H1 (cell line): ENCODE data around the gene CDC42EP4. TPM values are rescaled to one million over a fixed set of nuclear protein-coding genes. Genes with fewer than 3 reads are reported as not detected.

Experiments
- CTCF ChIA-PET: fragments of 300-600 bp; sonication (Branson Sonifier 250); formaldehyde crosslinking; loops from one replicate; lab custom pipeline; 2021; ENCODE audit not compliant: partially characterized antibody; lab: Charles Lee
- POLR2A ChIA-PET: fragments of 300-600 bp; sonication (Branson Sonifier 250); formaldehyde crosslinking; loops from one replicate; lab custom pipeline; 2021; ENCODE audit warnings: inconsistent platforms; ENCODE audit not compliant: partially characterized antibody; lab: Charles Lee
- DNase-seq, 2 experiments: peaks; one replicate each; pipeline versions ENCODE4 v3.0.0 to v3.0.0-alpha.2; 2010 to 2022; ENCODE audit warnings: low spot score in 2 of 2, low read depth in 1 of 2, mixed read lengths in 1 of 2
- FAIRE-seq: peaks from 2 replicates; lab custom pipeline; 2011; peaks lifted over from hg19 to GRCh38; lab: Jason Lieb, UNC
- H2AFZ ChIP-seq: 2 replicates; pipeline ENCODE4 v1.8.1; 2012; ENCODE audit warnings: low read length, inconsistent platforms
- H2AK5ac ChIP-seq: 2 replicates; pipeline ENCODE4 v1.6.1; 2013; ENCODE audit warnings: low read depth, low read length
- H2BK120ac ChIP-seq: replicated peaks from 2 replicates; pipeline ENCODE3; 2013; ENCODE audit warnings: low read depth, low read length, inconsistent platforms
- H2BK12ac ChIP-seq: 2 replicates; pipeline ENCODE4 v1.6.1; 2013; ENCODE audit warnings: low read depth, low read length
- H2BK15ac ChIP-seq: 2 replicates; pipeline ENCODE4 v1.6.1; 2013; ENCODE audit warnings: low read length
- H2BK20ac ChIP-seq: 2 replicates; pipeline ENCODE4 v1.6.1; 2013; ENCODE audit warnings: low read length
- H2BK5ac ChIP-seq: 2 replicates; pipeline ENCODE4 v1.6.1; 2013; ENCODE audit warnings: low read depth, low read length
- H3K14ac ChIP-seq: 2 replicates; pipeline ENCODE4 v1.6.1; 2013; ENCODE audit warnings: inconsistent platforms; ENCODE audit not compliant: insufficient read length
- H3K18ac ChIP-seq: 2 replicates; pipeline ENCODE4 v1.6.1; 2013; ENCODE audit warnings: low read length; ENCODE audit errors: extremely low read depth
- H3K23ac ChIP-seq: 2 replicates; pipeline ENCODE4 v1.6.1; 2013; ENCODE audit warnings: inconsistent platforms; ENCODE audit not compliant: insufficient read length
- H3K23me2 ChIP-seq: 2 replicates; pipeline ENCODE4 v1.6.1; 2013; ENCODE audit warnings: low read depth, low read length
- H3K27ac ChIP-seq: 2 replicates; pipeline ENCODE4 v1.6.1; 2011; ENCODE audit warnings: low read depth, low read length, inconsistent platforms
- H3K27me3 ChIP-seq, 4 experiments: replicated peaks in 1 of 4; 1 replicate in 1 of 4; 2 replicates in 3 of 4; pipeline versions ENCODE4 v1.6.1 to v1.8.1; 2011 to 2013; ENCODE audit warnings: low read length in 3 of 4, mild to moderate bottlenecking in 3 of 4, inconsistent platforms in 2 of 4, mixed read lengths in 2 of 4, moderate library complexity in 1 of 4; ENCODE audit not compliant: control insufficient read depth in 3 of 4, insufficient read depth in 3 of 4; ENCODE audit errors: extremely low read depth in 1 of 4
- H3K36me3 ChIP-seq, 4 experiments: 2 replicates each; pipeline versions ENCODE4 v1.6.1 to v1.8.1; 2011 to 2013; ENCODE audit warnings: mild to moderate bottlenecking in 4 of 4, low read length in 3 of 4, moderate library complexity in 2 of 4, control low read depth in 1 of 4, inconsistent platforms in 1 of 4; ENCODE audit not compliant: insufficient read depth in 4 of 4, control insufficient read depth in 2 of 4
- H3K4ac ChIP-seq: replicated peaks from 2 replicates; pipeline ENCODE3; 2013; ENCODE audit warnings: low read length, low read depth, mixed read lengths, inconsistent platforms; ENCODE audit not compliant: insufficient read length
- H3K4me1 ChIP-seq, 4 experiments: replicated peaks in 1 of 4; 1 replicate in 1 of 4; 2 replicates in 3 of 4; pipeline versions ENCODE4 v1.6.1 to v1.8.1; 2011 to 2013; ENCODE audit warnings: low read length in 3 of 4, inconsistent platforms in 2 of 4, mixed read lengths in 1 of 4; ENCODE audit not compliant: insufficient read depth in 4 of 4, control insufficient read depth in 3 of 4
- H3K4me2 ChIP-seq, 2 experiments: 2 replicates each; pipeline versions ENCODE4 v1.6.1 to v1.8.1; 2011 to 2013; ENCODE audit warnings: low read depth in 2 of 2, low read length in 2 of 2, control low read depth in 1 of 2, inconsistent platforms in 1 of 2, mild to moderate bottlenecking in 1 of 2; ENCODE audit not compliant: insufficient read depth in 1 of 2
- H3K4me3 ChIP-seq, 4 experiments: fragments of 200-600, 300-600 bp in 1 of 4; sonication (generic), shearing (Covaris generic), sonication (Bioruptor Twin) in 1 of 4; 2 replicates each; pipeline versions ENCODE4 v1.5.1 to v1.8.1; 2011 to 2016; ENCODE audit warnings: low read length in 4 of 4, low read depth in 3 of 4, control low read depth in 2 of 4, inconsistent platforms in 2 of 4, mild to moderate bottlenecking in 2 of 4, mixed read lengths in 1 of 4, moderate library complexity in 1 of 4; ENCODE audit not compliant: insufficient read depth in 2 of 4; ENCODE audit errors: extremely low read depth in 1 of 4
- H3K56ac ChIP-seq: replicated peaks from 2 replicates; pipeline ENCODE3; 2013; ENCODE audit warnings: low read depth, mild to moderate bottlenecking, mixed read lengths, low read length, inconsistent platforms; ENCODE audit not compliant: insufficient read length
- H3K79me1 ChIP-seq: 2 replicates; pipeline ENCODE4 v1.6.1; 2013; ENCODE audit warnings: low read depth, low read length, control low read depth
- H3K79me2 ChIP-seq, 2 experiments: 2 replicates each; pipeline versions ENCODE4 v1.6.1 to v1.8.1; 2012 to 2013; ENCODE audit warnings: low read length in 2 of 2, mild to moderate bottlenecking in 2 of 2, inconsistent platforms in 1 of 2; ENCODE audit not compliant: insufficient read depth in 2 of 2, control insufficient read depth in 1 of 2
- H3K9ac ChIP-seq, 4 experiments: replicated peaks in 1 of 4; 1 replicate in 1 of 4; 2 replicates in 3 of 4; pipeline versions ENCODE4 v1.6.1 to v1.8.1; 2011 to 2013; ENCODE audit warnings: low read depth in 3 of 4, low read length in 3 of 4, control low read depth in 2 of 4, mild to moderate bottlenecking in 2 of 4, moderate library complexity in 2 of 4, inconsistent platforms in 1 of 4; ENCODE audit errors: extremely low read depth in 1 of 4
- H3K9me3 ChIP-seq, 2 experiments: 2 replicates each; pipeline versions ENCODE4 v1.6.1 to v1.8.1; 2012 to 2013; ENCODE audit warnings: mild to moderate bottlenecking in 2 of 2, moderate library complexity in 2 of 2, control low read depth in 1 of 2, inconsistent platforms in 1 of 2, low read depth in 1 of 2, low read length in 1 of 2, mixed read lengths in 1 of 2; ENCODE audit not compliant: insufficient read depth in 2 of 2
- H4K20me1 ChIP-seq, 2 experiments: replicated peaks in 1 of 2; 2 replicates each; pipeline versions ENCODE3 to v1.8.1; 2011 to 2013; ENCODE audit warnings: inconsistent platforms in 2 of 2, low read length in 2 of 2, mild to moderate bottlenecking in 1 of 2; ENCODE audit not compliant: insufficient read depth in 2 of 2, control insufficient read depth in 1 of 2
- H4K5ac ChIP-seq: 2 replicates; pipeline ENCODE4 v1.6.1; 2013; ENCODE audit warnings: low read length, low read depth, mixed read lengths, inconsistent platforms; ENCODE audit not compliant: insufficient read length
- H4K8ac ChIP-seq: 2 replicates; pipeline ENCODE4 v1.8.0; 2013; ENCODE audit warnings: mild to moderate bottlenecking, moderate library complexity, low read length, inconsistent platforms; ENCODE audit not compliant: insufficient read depth; ENCODE audit errors: extremely low read depth
- H4K91ac ChIP-seq: replicated peaks from 2 replicates; pipeline ENCODE3; 2013; ENCODE audit warnings: low read length, mixed read lengths, inconsistent platforms; ENCODE audit not compliant: insufficient read length
- BRCA1 ChIP-seq: IDR thresholded peaks from 2 replicates; pipeline ENCODE4 v1.6.1; 2012; ENCODE audit warnings: low read depth, low read length, improper control_type of control experiment
- E2F6 ChIP-seq: IDR thresholded peaks from 2 replicates; pipeline ENCODE4 v1.6.1; 2012; ENCODE audit warnings: inconsistent platforms
- FOSL1 ChIP-seq: IDR thresholded peaks from 2 replicates; pipeline ENCODE4 v1.6.1; 2011; ENCODE audit warnings: mild to moderate bottlenecking, low read depth, low read length, moderate library complexity; ENCODE audit not compliant: insufficient read depth
- GABPA ChIP-seq: IDR thresholded peaks from 2 replicates; pipeline ENCODE4 v1.6.1; 2011; ENCODE audit warnings: mild to moderate bottlenecking, low read length, moderate library complexity, borderline replicate concordance; ENCODE audit not compliant: insufficient read depth
- HDAC2 ChIP-seq, 2 experiments: fragments of 300-600 bp in 1 of 2; sonication (generic) in 1 of 2; IDR thresholded peaks; 2 replicates each; pipeline ENCODE4 v1.6.1; 2011 to 2012; ENCODE audit warnings: low read depth in 2 of 2, low read length in 2 of 2, mild to moderate bottlenecking in 2 of 2, moderate library complexity in 2 of 2, borderline replicate concordance in 1 of 2, inconsistent platforms in 1 of 2
- JUND ChIP-seq: IDR thresholded peaks from 2 replicates; pipeline ENCODE4 v1.6.1; 2011; ENCODE audit warnings: mild to moderate bottlenecking, improper control_type of control experiment, low read length
- MAX ChIP-seq: IDR thresholded peaks from 2 replicates; pipeline ENCODE4 v1.6.1; 2012; ENCODE audit warnings: inconsistent platforms
- NANOG ChIP-seq: IDR thresholded peaks from 2 replicates; pipeline ENCODE4 v1.6.1; 2011; ENCODE audit warnings: low read length, low read depth, mild to moderate bottlenecking, inconsistent platforms; ENCODE audit not compliant: insufficient read depth, poor library complexity, severe bottlenecking
- PHF8 ChIP-seq: fragments of 200-600 bp; sonication (generic); conservative IDR thresholded peaks from 2 replicates; pipeline ENCODE4 v1.7.1; 2012; ENCODE audit warnings: low read depth, mild to moderate bottlenecking, inconsistent platforms, low read length, moderate library complexity
- SIX5 ChIP-seq: IDR thresholded peaks from 2 replicates; pipeline ENCODE4 v1.6.1; 2011; ENCODE audit warnings: mild to moderate bottlenecking, low read depth, low read length
- SP1 ChIP-seq: IDR thresholded peaks from 2 replicates; pipeline ENCODE4 v1.6.1; 2011; ENCODE audit warnings: low read depth, low read length
- WGBS, 2 experiments: shearing (Covaris generic) in 1 of 2; methylation state at CpG; one replicate each; pipeline versions ENCODE4 v1.1.6 to v1.1.7; 2013 to 2015; ENCODE audit warnings: low lambda C conversion rate in 2 of 2, mixed read lengths in 2 of 2, inconsistent platforms in 1 of 2, low coverage in 1 of 2, missing lambda C conversion rate in 1 of 2; ENCODE audit not compliant: insufficient replicate concordance in 2 of 2, insufficient coverage in 1 of 2, insufficient read length in 1 of 2; ENCODE audit errors: extremely low coverage in 1 of 2, missing lambda C conversion rate in 1 of 2; 5-methylcytosine and 5-hydroxymethylcytosine counted together
- polyA plus RNA-seq, 7 experiments: library from polyadenylated mRNA; depleted of rRNA in 3 of 7; stranded (reverse) in 5 of 7; unstranded in 2 of 7; fragments of >200 nt in 5 of 7; fragments of 200-250 nt in 2 of 7; gene quantifications; 1 replicate in 5 of 7; 2 replicates in 1 of 7; 4 replicates in 1 of 7; pipeline versions ENCODE4 v1.2.1 to v1.2.3, GENCODE V29; 2011 to 2013; ENCODE audit warnings: missing spikeins in 2 of 7, mixed read lengths in 2 of 7
- total RNA-seq: library from RNA; stranded (reverse); fragmentation: NEBNext Ultra II Directional; extraction: Animal tissue kit (Norgen Biotek cat#: 25700); gene quantifications from 2 replicates; pipeline ENCODE4 v1.2.1, GENCODE V29; 2021

The CDC42EP4 gene
- total and polyA plus RNA-seq, 2 of the 8 experiments (the other 6 are each of a cell fraction or from before 2014, with no cell fraction given): 8.8 to 12.6 TPM

GRCh38 chr17:73302189-73302588 is 9.6 kb downstream of the CDC42EP4 start:
- 93% methylated on average over 3 of the region's 3 CpGs; no CpG with 5 or more reads in 1 of the 2 experiments for WGBS, 2 experiments
- Histone ChIP-seq H3K27ac (no peak overlapping the region), H3K4me3 (no peak overlapping the region), H4K5ac (no peak overlapping the region), H3K14ac (no peak overlapping the region), H2AFZ (no peak overlapping the region), H2BK20ac (no peak overlapping the region), H3K23me2 (no peaks in the 10 kb centered on the region), H3K56ac (no peak overlapping the region), H3K36me3 (no peaks in the 10 kb centered on the region), H3K27me3 (no peaks in the 10 kb centered on the region), H3K79me1 (no peaks in the 10 kb centered on the region; the same call in none of the 2 replicates), H4K91ac (no peak overlapping the region), H4K8ac (no peak overlapping the region), H3K4me1 (peaks cover 8 to 14% (median 12%) of the 10 kb centered on the region in 4 experiments), H2AK5ac (no peak overlapping the region), H2BK5ac (no peak overlapping the region), H3K9me3 (no peaks in the 10 kb centered on the region), H3K18ac (no peak overlapping the region), H4K20me1 (peaks cover 0 to 2% of the 10 kb centered on the region in 2 experiments), H3K4ac (no peak overlapping the region), H2BK12ac (no peak overlapping the region), H3K4me2 (no peak overlapping the region), H3K23ac (no peak overlapping the region), H2BK120ac (no peak overlapping the region), H3K79me2 (peaks cover 0 to 25% of the 10 kb centered on the region in 2 experiments; a peak in 1 of 4 replicates), H3K9ac (no peak overlapping the region), H2BK15ac (no peak overlapping the region)
- FAIRE-seq: no peak
- CTCF ChIA-PET: interaction anchor here (0.7 to 6.1 kb wide), 7 partner anchors 8 to 521 kb away, joined by 3 to 39 read pairs (median 3); partner anchors contain the start of gene CDC42EP4
- no peak for DNase-seq
- POLR2A ChIA-PET: interaction anchor here (1.7 kb wide), 1 partner anchor 9 kb away, joined by 5 read pairs; no protein-coding TSS in a partner anchor
- TF ChIP-seq GABPA: no peak
- no peak for TF ChIP-seq PHF8
- no peak for TF ChIP-seq SIX5
- no peak for TF ChIP-seq BRCA1
- no peak for TF ChIP-seq JUND
- no peak for TF ChIP-seq MAX
- no peak for TF ChIP-seq FOSL1
- no peak for TF ChIP-seq NANOG
- TF ChIP-seq HDAC2 (IDR thresholded peaks at IDR 0.05; ENCODE audit: borderline replicate concordance in 1 of 2, low read depth in 2 of 2, low read length in 2 of 2): no peak
- no peak for TF ChIP-seq E2F6
- no peak for TF ChIP-seq SP1
